Keratinocyte (primary cell): ENCODE data around the gene CD160. TPM values are rescaled to one million over a fixed set of nuclear protein-coding genes. Genes with fewer than 3 reads are reported as not detected.

Source experiments
- DNase-seq: peaks from one replicate; pipeline ENCODE4 v3.0.0-alpha.2; 2011; ENCODE audit warnings: low read depth, missing footprints, low spot score
- FAIRE-seq: peaks from 2 replicates; lab custom pipeline; 2011; peaks lifted over from hg19 to GRCh38; lab: Jason Lieb, UNC
- H2AFZ ChIP-seq: 2 replicates; pipeline ENCODE4 v1.6.0; 2012; ENCODE audit warnings: low read length, control low read depth, inconsistent platforms; ENCODE audit not compliant: control insufficient read depth
- H3K27ac ChIP-seq: 2 replicates; pipeline ENCODE4 v1.5.1; 2011; ENCODE audit warnings: low read length; ENCODE audit not compliant: control insufficient read depth, insufficient read depth
- H3K27me3 ChIP-seq: 3 replicates; pipeline ENCODE4 v1.6.0; 2011; ENCODE audit warnings: low read length; ENCODE audit not compliant: control insufficient read depth, insufficient read depth; ENCODE audit errors: extremely low read depth
- H3K36me3 ChIP-seq, 2 experiments: 2 replicates in 1 of 2; 3 replicates in 1 of 2; pipeline ENCODE4 v1.5.1; 2011; ENCODE audit warnings: low read length in 2 of 2, mild to moderate bottlenecking in 1 of 2; ENCODE audit not compliant: control insufficient read depth in 2 of 2, insufficient read depth in 2 of 2; ENCODE audit errors: extremely low read depth in 1 of 2
- H3K4me1 ChIP-seq: 3 replicates; pipeline ENCODE4 v1.5.1; 2011; ENCODE audit warnings: low read length; ENCODE audit not compliant: control insufficient read depth, insufficient read depth; ENCODE audit errors: extremely low read depth
- H3K4me2 ChIP-seq: 3 replicates; pipeline ENCODE4 v1.6.0; 2011; ENCODE audit warnings: low read depth, low read length; ENCODE audit not compliant: control insufficient read depth, insufficient read depth; ENCODE audit errors: extremely low read depth
- H3K4me3 ChIP-seq, 3 experiments: fragments of 200-600 bp in 1 of 3; sonication (generic) in 1 of 3; 2 replicates in 2 of 3; 3 replicates in 1 of 3; pipeline ENCODE4 v1.5.1; 2011 to 2016; ENCODE audit warnings: low read length in 3 of 3, mild to moderate bottlenecking in 3 of 3, control low read depth in 2 of 3, inconsistent platforms in 1 of 3, low read depth in 1 of 3, mixed read lengths in 1 of 3, mixed run types in 1 of 3, moderate library complexity in 1 of 3; ENCODE audit not compliant: control insufficient read depth in 2 of 3, insufficient read depth in 2 of 3; ENCODE audit errors: extremely low read depth in 1 of 3
- H3K79me2 ChIP-seq: 2 replicates; pipeline ENCODE4 v1.6.0; 2012; ENCODE audit warnings: low read length; ENCODE audit not compliant: control insufficient read depth, insufficient read depth
- H3K9ac ChIP-seq: 3 replicates; pipeline ENCODE4 v1.6.0; 2011; ENCODE audit warnings: low read length; ENCODE audit not compliant: control insufficient read depth, insufficient read depth; ENCODE audit errors: extremely low read depth
- H3K9me1 ChIP-seq: 3 replicates; pipeline ENCODE4 v1.6.0; 2011; ENCODE audit warnings: low read length; ENCODE audit not compliant: control insufficient read depth, insufficient read depth; ENCODE audit errors: extremely low read depth
- H3K9me3 ChIP-seq: 2 replicates; pipeline ENCODE4 v1.5.1; 2012; ENCODE audit warnings: low read depth, low read length; ENCODE audit not compliant: control insufficient read depth
- H4K20me1 ChIP-seq: 3 replicates; pipeline ENCODE4 v1.6.0; 2011; ENCODE audit warnings: low read length; ENCODE audit not compliant: control insufficient read depth, insufficient read depth; ENCODE audit errors: extremely low read depth
- CTCF ChIP-seq, 3 experiments: IDR thresholded peaks in 1 of 3; conservative IDR thresholded peaks in 1 of 3; optimal IDR thresholded peaks in 1 of 3; 2 replicates in 2 of 3; 3 replicates in 1 of 3; pipeline versions ENCODE3 to v1.5.1; 2011; ENCODE audit warnings: low read length in 3 of 3, mild to moderate bottlenecking in 3 of 3, moderate library complexity in 2 of 3, control low read depth in 1 of 3, inconsistent platforms in 1 of 3; ENCODE audit not compliant: insufficient read depth in 2 of 3; ENCODE audit errors: extremely low read depth in 1 of 3
- EZH2 ChIP-seq: IDR thresholded peaks from one replicate; pipeline ENCODE4 v1.6.1; 2012; ENCODE audit warnings: inconsistent platforms, mild to moderate bottlenecking, low read length, moderate library complexity
- dilution Hi-C: fragments of 300-500 bp; cut with MboI; formaldehyde crosslinking; loops from one replicate; pipeline ENCODE4 v1.7.0; 2020; ENCODE audit warnings: low sequenced_read_pairs; ENCODE audit not compliant: extremely low pct_ligation_motif_present
- polyA plus RNA-seq, 5 experiments: library from polyadenylated mRNA; depleted of rRNA in 3 of 5; stranded (reverse) in 3 of 5; stranded (forward) in 1 of 5; unstranded in 1 of 5; fragments of >200 nt; gene quantifications; 1 replicate in 1 of 5; 2 replicates in 3 of 5; 3 replicates in 1 of 5; pipeline versions ENCODE4 v1.2.1 to v1.2.3, GENCODE V29; 2011 to 2012; ENCODE audit warnings: missing spikeins in 2 of 5, low read depth in 1 of 5, low replicate concordance in 1 of 5

Gene CD160
- polyA plus RNA-seq, 1 donor (not counting 4 experiments of a cell fraction or from before 2014, with no cell fraction given): not detected

- no peak for DNase-seq
- Histone ChIP-seq H3K4me2 (no peak overlapping the region), H3K9ac (no peak overlapping the region), H3K9me3 (no peaks in the 10 kb centered on the region), H3K4me1 (no peaks in the 10 kb centered on the region), H3K36me3 (peaks cover 0 to 3% of the 10 kb centered on the region in 2 experiments), H3K9me1 (no peaks in the 10 kb centered on the region), H2AFZ (no peak overlapping the region), H3K79me2 (no peaks in the 10 kb centered on the region), H3K27ac (no peak overlapping the region), H3K27me3 (no peaks in the 10 kb centered on the region), H3K4me3 (no peak overlapping the region), H4K20me1 (no peaks in the 10 kb centered on the region)
- dilution Hi-C loops: no loop called here
- FAIRE-seq: no peak
- TF ChIP-seq CTCF (optimal IDR thresholded peaks at IDR 0.05 in 1 of 3, IDR thresholded peaks at IDR 0.05 in 1 of 3, conservative IDR thresholded peaks at IDR 0.05 in 1 of 3; ENCODE audit: extremely low read depth in 1 of 3, insufficient read depth in 2 of 3, low read length in 3 of 3) (no peak), EZH2 (no peak)
Observed at GRCh38 chr1:145758116-145758515, 38.8 kb downstream of the CD160 start.

- Histone ChIP-seq H3K27me3 (no peaks in the 10 kb centered on the region), H3K4me1 (no peaks in the 10 kb centered on the region), H3K9me1 (no peaks in the 10 kb centered on the region), H3K9ac (no peak overlapping the region), H3K4me3 (no peak overlapping the region), H3K79me2 (no peaks in the 10 kb centered on the region), H3K4me2 (no peak overlapping the region), H4K20me1 (no peaks in the 10 kb centered on the region), H3K36me3 (peaks cover 0 to 3% of the 10 kb centered on the region in 2 experiments), H3K27ac (no peak overlapping the region), H3K9me3 (no peaks in the 10 kb centered on the region), H2AFZ (no peak overlapping the region)
- FAIRE-seq (no peak), DNase-seq (no peak)
- TF ChIP-seq EZH2: no peak
- no peak for TF ChIP-seq CTCF (optimal IDR thresholded peaks at IDR 0.05 in 1 of 3, IDR thresholded peaks at IDR 0.05 in 1 of 3, conservative IDR thresholded peaks at IDR 0.05 in 1 of 3; ENCODE audit: extremely low read depth in 1 of 3, insufficient read depth in 2 of 3, low read length in 3 of 3)
- dilution Hi-C loops: no loop called here
Observed at GRCh38 chr1:145758575-145758974, 39.3 kb downstream of the CD160 start.
